Posterior vena cava (tissue), 2 donors: ENCODE results near the gene WDR74. TPM values are rescaled to one million over a fixed set of nuclear protein-coding genes. Genes with fewer than 3 reads are reported as not detected.

Source experiments
- microRNA-seq, 2 donors: library from miRNA; unstranded; fragments of <30 nt; microRNA quantifications; one replicate each; pipeline ENCODE4 v1.2.0, GENCODE V29; 2020 to 2021; ENCODE audit warnings: borderline microRNAs expressed in 2 of 2
- total RNA-seq, 2 donors: library from RNA; stranded (reverse); fragmentation: NEBNext Ultra II Directional; extraction: Animal tissue kit (Norgen Biotek cat#: 25700); gene quantifications; one replicate each; pipeline ENCODE4 v1.2.1, GENCODE V29; 2021
- donor health status: DM: yes; HTN: yes; CAD: no.
- donor health status: DM: yes; HTN: yes; CAD: no.

WDR74 gene
- total RNA-seq, 2 donors from 2014 or later: 38.5 to 45.6 TPM

Small RNA genes lying within 50 kb of the gene (microRNA-seq; reads per million reads assigned to microRNA genes)
- gene MIR6514 (0.26 to 1.6 reads per million in 2 donors), gene MIR6748 (0 reads per million in 2 donors)

Other genes with a start within 250 kb of the WDR74 start
- gene TUT1, start 248.1 kb downstream of the WDR74 start, total RNA-seq: 10 to 100 TPM; 10.7 to 14.1 TPM
- 10 to 100 TPM; 56.5 to 67.2 TPM for gene MTA2, start 237.7 kb downstream of the WDR74 start, total RNA-seq
- 10 to 100 TPM; 58.7 to 63.8 TPM for gene EML3, start 226.8 kb downstream of the WDR74 start, total RNA-seq
- 1 to 10 TPM; 7.1 to 9.7 TPM for gene ROM1, start 226.3 kb downstream of the WDR74 start, total RNA-seq
- 10 to 100 TPM; 23.7 to 26.6 TPM for gene B3GAT3, start 217.6 kb downstream of the WDR74 start, total RNA-seq
- 100 to 1,000 TPM; 206 to 240 TPM for gene GANAB, start 193.0 kb downstream of the WDR74 start, total RNA-seq
- 10 to 100 TPM; 10.6 to 10.9 TPM for gene INTS5, start 186.3 kb downstream of the WDR74 start, total RNA-seq
- gene C11orf98, start 174.4 kb downstream of the WDR74 start, total RNA-seq: 10 to 100 TPM; 27.4 to 35.9 TPM
- 10 to 100 TPM in 1 of 2 donors, 1 to 10 TPM in 1; 8.5 to 10.5 TPM for gene CSKMT, start 174.3 kb downstream of the WDR74 start, total RNA-seq
- gene UQCC3, start 167.9 kb downstream of the WDR74 start, total RNA-seq: 1 to 10 TPM; 3.6 to 3.7 TPM
- 1 to 10 TPM; 3.7 to 5.1 TPM for gene LBHD1, start 167.3 kb downstream of the WDR74 start, total RNA-seq
- 10 to 100 TPM; 74.8 to 76.1 TPM for gene UBXN1, start 160.5 kb downstream of the WDR74 start, total RNA-seq
- gene LRRN4CL, start 150.1 kb downstream of the WDR74 start, total RNA-seq: 10 to 100 TPM; 13.9 to 14.8 TPM
- 10 to 100 TPM; 30.6 to 54.8 TPM for gene BSCL2, start 132.2 kb downstream of the WDR74 start, total RNA-seq
- not detected for gene GNG3, start 131.9 kb downstream of the WDR74 start, total RNA-seq
- gene HNRNPUL2, start 112.1 kb downstream of the WDR74 start, total RNA-seq: 10 to 100 TPM; 45.5 to 45.9 TPM
- 10 to 100 TPM; 19.0 to 20.6 TPM for gene TTC9C, start 111.1 kb downstream of the WDR74 start, total RNA-seq
- 10 to 100 TPM in 1 of 2 donors, 1 to 10 TPM in 1; 6.2 to 12.3 TPM for gene ZBTB3, start 85.4 kb downstream of the WDR74 start, total RNA-seq
- 10 to 100 TPM; 39.7 to 50.9 TPM for gene POLR2G, start 78.0 kb downstream of the WDR74 start, total RNA-seq
- gene TAF6L, start 68.2 kb downstream of the WDR74 start, total RNA-seq: 10 to 100 TPM; 11.3 to 12.9 TPM
- 10 to 100 TPM; 23.7 to 33.0 TPM for gene TMEM179B, start 52.2 kb downstream of the WDR74 start, total RNA-seq
- 1 to 10 TPM; 8.9 to 10.0 TPM for gene TMEM223, start 47.6 kb downstream of the WDR74 start, total RNA-seq
- 10 to 100 TPM; 53.0 to 58.1 TPM for gene NXF1, start 34.1 kb downstream of the WDR74 start, total RNA-seq
- gene STX5, start 7.5 kb downstream of the WDR74 start, total RNA-seq: 10 to 100 TPM; 32.8 to 34.0 TPM
- gene TEX54, start 6.7 kb downstream of the WDR74 start, total RNA-seq: not detected
- 100 to 1,000 TPM in 1 of 2 donors, 10 to 100 TPM in 1; 89.4 to 114 TPM for gene SLC3A2, start 41.3 kb upstream of the WDR74 start, total RNA-seq
- not detected for gene CHRM1, start 81.8 kb upstream of the WDR74 start, total RNA-seq
- gene SLC22A6, start 145.4 kb upstream of the WDR74 start, total RNA-seq: not detected
- gene SLC22A8, start 176.3 kb upstream of the WDR74 start, total RNA-seq: not detected